Measurements from ENCODE around the gene COL6A1. TPM values are rescaled to one million over a fixed set of nuclear protein-coding genes. Genes with fewer than 3 reads are reported as not detected.

The COL6A1 gene
- total and polyA plus RNA-seq, 2 donors (not counting 3 experiments of a cell fraction or from before 2014, with no cell fraction given), result 30.1 to 42.4 TPM

- POLR2A ChIA-PET, result no interaction called here
- intact Hi-C loops (cut with micrococcal nuclease), result loop anchor here (2.0 to 5.0 kb wide), 3 partner anchors 127 to 355 kb away; partner anchors contain the start of genes COL6A2, LSS and PCNT
- no peak for DNase-seq (ENCODE audit: low read depth, low spot score)
- Histone ChIP-seq H2AFZ (ENCODE audit: low read depth, low read length) (no peak overlapping the region), H3K9me1 (replicated peaks; ENCODE audit: control insufficient read depth, extremely low read depth, insufficient read depth, low read length) (no peaks in the 10 kb centered on the region), H3K9me3 (replicated peaks; ENCODE audit: control insufficient read depth, insufficient read depth, low read length) (no peaks in the 10 kb centered on the region), H3K79me2 (ENCODE audit: control insufficient read depth, insufficient read depth, low read length) (no peaks in the 10 kb centered on the region), H3K9ac (replicated peaks; ENCODE audit: extremely low read depth, insufficient read depth, low read length) (no peak overlapping the region), H3K4me1 (ENCODE audit: control insufficient read depth, extremely low read depth, insufficient read depth, low read length) (peaks cover 27% of the 10 kb centered on the region), H3K36me3 (ENCODE audit: control insufficient read depth in 2 of 2, extremely low read depth in 1 of 2, insufficient read depth in 2 of 2, low read length in 2 of 2) (no peaks in the 10 kb centered on the region), H3K27ac (ENCODE audit: insufficient read depth, low read depth, low read length) (no peak overlapping the region), H4K20me1 (replicated peaks; ENCODE audit: control insufficient read depth, extremely low read depth, insufficient read depth, low read length) (no peaks in the 10 kb centered on the region), H3K4me2 (ENCODE audit: insufficient read depth, low read length) (no peak overlapping the region), H3K4me3 (replicated peaks in 1 of 3; ENCODE audit: insufficient read depth in 1 of 3, low read depth in 1 of 3, low read length in 3 of 3) (no peak overlapping the region), H3K27me3 (ENCODE audit: control insufficient read depth in 2 of 2, insufficient read depth in 2 of 2, low read length in 2 of 2) (no peaks in the 10 kb centered on the region)
- BruUV-seq (replicated peaks), result no TSS peak
- FAIRE-seq, result no peak
- TF ChIP-seq POLR2A (IDR thresholded peaks at IDR 0.05; ENCODE audit: low read depth, low read length) (no peak), MAX (IDR thresholded peaks at IDR 0.05; ENCODE audit: insufficient read depth, insufficient read length) (no peak), JUN (IDR thresholded peaks at IDR 0.05; ENCODE audit: borderline replicate concordance, insufficient read depth, insufficient read length, low read depth) (no peak), MYC (IDR thresholded peaks at IDR 0.05; ENCODE audit: low read depth, low read length) (no peak), EZH2 (IDR thresholded peaks at IDR 0.05; ENCODE audit: borderline replicate concordance, low read depth, low read length, severe bottlenecking) (no peak), POLR2AphosphoS5 (IDR thresholded peaks at IDR 0.05; ENCODE audit: insufficient read depth, low read depth, low read length) (no peak), GATA2 (IDR thresholded peaks at IDR 0.05; ENCODE audit: insufficient read depth, insufficient read length, low read depth, low read length) (no peak), CTCF (IDR thresholded peaks at IDR 0.05; ENCODE audit: extremely low read depth in 1 of 2, insufficient read depth in 1 of 2, low read depth in 1 of 2, low read length in 2 of 2) (no peak), FOS (IDR thresholded peaks at IDR 0.05; ENCODE audit: borderline replicate concordance, insufficient read depth, low read length) (no peak)
- dilution Hi-C loops (cut with MboI; ENCODE audit: extremely low pct_ligation_motif_present, low sequenced_read_pairs), result no loop called here
- CTCF ChIA-PET, result interaction anchor here (0.8 to 5.1 kb wide), 4 partner anchors 11 to 183 kb away, joined by 3 to 78 read pairs (median 3); no protein-coding TSS in a partner anchor
Observed at GRCh38 chr21:45969921-45970673, 11.5 kb upstream of the COL6A1 start.

Measured in endothelial cell of umbilical vein (primary cell).